Loucy (cell line): ENCODE results near the gene EML1.

Experiments used
- CTCF ChIP-seq: fragments of 200-600 bp; sonication (generic); conservative IDR thresholded peaks from 2 replicates; pipeline ENCODE4 v1.5.1; 2014; ENCODE audit warnings: mild to moderate bottlenecking, antibody characterized with exemption, low read length
- EZH2phosphoT487 ChIP-seq: fragments of 200-600 bp; IDR thresholded peaks from 2 replicates; pipeline ENCODE4 v1.6.1; 2018; ENCODE audit warnings: antibody characterized with exemption, mild to moderate bottlenecking, moderate library complexity, borderline replicate concordance

DNA sequence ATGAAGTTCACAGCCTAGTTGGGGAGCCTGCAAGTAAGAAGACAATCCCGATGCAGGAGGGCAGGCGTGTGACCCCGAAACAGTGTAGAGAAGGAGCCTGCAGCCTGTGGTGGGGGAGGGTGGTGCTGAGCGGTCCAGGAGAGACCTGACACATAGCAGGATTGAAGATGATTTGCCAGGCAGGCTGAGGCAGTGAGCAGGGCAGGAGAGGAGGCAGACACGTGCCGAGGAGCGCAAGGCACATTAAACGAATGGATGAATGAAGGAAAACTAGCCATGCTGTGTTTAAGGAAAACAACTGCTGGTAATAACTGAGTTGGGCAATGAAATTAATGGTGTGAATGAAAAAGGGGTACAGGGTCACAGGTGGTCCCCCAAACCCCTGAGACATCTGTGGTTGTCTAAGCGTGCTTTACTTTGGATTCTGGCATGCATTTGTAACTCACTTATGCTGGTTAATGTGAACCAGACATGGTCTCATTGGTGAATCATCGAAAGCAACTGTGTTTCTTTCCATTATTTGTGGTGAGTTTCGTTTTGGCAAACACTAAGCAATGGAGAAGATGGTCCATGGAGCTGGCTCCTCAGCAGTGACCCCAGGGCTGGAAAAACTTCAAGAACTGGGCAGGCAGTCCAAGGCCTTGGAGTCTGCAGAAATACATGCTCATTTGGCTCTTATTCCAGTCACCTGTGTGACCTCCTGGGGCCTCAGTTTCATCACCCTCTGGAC, 175.1 kb downstream of the EML1 start:
- TF ChIP-seq CTCF (no peak), EZH2phosphoT487 (no peak)
